Muscle layer of colon (tissue), 2 donors: Measurements from ENCODE around the gene TMEM252.

Experiments used
- H3K27ac ChIP-seq: one replicate; pipeline ENCODE4 v1.7.0; 2013; ENCODE audit warnings: low read depth, mild to moderate bottlenecking, low read length, moderate library complexity
- H3K27me3 ChIP-seq, 2 donors: one replicate each; pipeline ENCODE4 v1.7.0; 2013; ENCODE audit warnings: low read length in 2 of 2, mild to moderate bottlenecking in 2 of 2; ENCODE audit not compliant: insufficient read depth in 2 of 2, control insufficient read depth in 1 of 2
- H3K36me3 ChIP-seq: one replicate; pipeline ENCODE4 v1.7.0; 2013; ENCODE audit warnings: mild to moderate bottlenecking, low read length; ENCODE audit not compliant: insufficient read depth
- H3K4me1 ChIP-seq: one replicate; pipeline ENCODE4 v1.7.0; 2013; ENCODE audit warnings: mild to moderate bottlenecking, low read length; ENCODE audit not compliant: insufficient read depth
- H3K4me3 ChIP-seq, 2 donors: one replicate each; pipeline ENCODE4 v1.7.0; 2013; ENCODE audit warnings: low read length in 2 of 2, low read depth in 1 of 2, mild to moderate bottlenecking in 1 of 2, moderate library complexity in 1 of 2
- H3K9ac ChIP-seq: one replicate; pipeline ENCODE4 v1.7.0; 2013; ENCODE audit warnings: low read length
- H3K9me3 ChIP-seq: one replicate; pipeline ENCODE4 v1.7.0; 2013; ENCODE audit warnings: mild to moderate bottlenecking, low read length
- donor health status: abdominal sarcoma.
- donor health status: Adenocarcinoma of cecum.

The TMEM252 gene

DNA sequence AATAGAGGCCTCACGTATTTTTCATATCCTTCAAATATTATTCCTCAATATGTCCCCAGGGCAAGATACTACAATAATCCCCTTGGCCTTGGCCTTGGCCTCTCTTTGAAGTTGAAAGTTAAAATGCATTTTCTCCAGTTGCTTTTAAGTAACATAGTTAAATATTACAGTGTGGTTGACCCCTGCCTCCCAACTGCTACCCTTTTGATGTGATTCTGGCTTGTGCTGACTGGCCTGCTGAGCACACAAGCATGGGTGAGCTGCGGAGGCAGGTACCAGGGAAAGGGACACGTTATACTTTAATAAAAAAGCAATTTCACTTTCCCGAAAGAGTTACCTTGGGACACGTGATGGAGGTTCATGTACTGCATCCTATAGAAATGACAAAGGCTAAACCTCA lies 17.9 kb upstream of the TMEM252 start:
- Histone ChIP-seq H3K4me3 (no peak overlapping the region), H3K36me3 (no peaks in the 10 kb centered on the region), H3K9me3 (no peaks in the 10 kb centered on the region), H3K27me3 (no peaks in the 10 kb centered on the region), H3K9ac (no peak overlapping the region), H3K27ac (no peak overlapping the region), H3K4me1 (peaks cover 34% of the 10 kb centered on the region)

DNA sequence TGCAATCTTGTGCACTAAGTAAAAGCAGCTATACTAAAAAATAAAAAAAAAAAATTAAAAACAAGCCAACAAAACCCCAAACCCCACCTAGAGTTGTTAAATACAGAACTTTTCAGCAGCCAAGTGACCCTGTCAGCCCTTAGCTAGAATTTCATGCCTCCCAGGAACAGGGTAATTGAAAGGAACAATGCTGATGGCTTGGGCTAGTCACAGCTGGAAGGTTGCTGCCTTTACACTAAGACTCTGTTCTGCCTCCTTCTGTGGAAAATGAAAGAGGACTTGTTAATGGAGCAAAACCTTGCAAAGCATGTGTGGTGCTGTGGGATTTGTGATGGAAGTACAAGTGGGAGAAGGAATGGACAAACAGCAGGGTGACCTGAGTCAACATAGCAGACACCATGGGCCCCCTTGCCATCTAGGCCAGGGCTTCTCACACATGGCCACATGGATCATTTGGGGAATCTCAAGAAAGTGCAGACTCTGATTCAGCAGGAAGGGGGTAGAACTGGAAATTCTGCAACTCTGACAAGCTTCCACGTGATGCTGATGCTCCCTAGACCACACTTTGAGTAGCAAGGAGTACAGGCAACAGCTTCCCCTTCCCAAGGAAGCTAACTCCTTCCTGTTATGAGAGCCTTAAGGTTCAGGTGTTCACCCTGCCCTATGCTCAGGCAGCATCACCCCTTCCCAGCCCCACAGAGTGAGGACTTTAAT lies 14.9 kb upstream of the TMEM252 start:
- H3K27me3 ChIP-seq, result no peaks in the 10 kb centered on the region
- H3K9me3 ChIP-seq, result no peaks in the 10 kb centered on the region
- H3K4me1 ChIP-seq, result peaks cover 50% of the 10 kb centered on the region
- no peak overlapping the region for H3K27ac ChIP-seq
- no peaks in the 10 kb centered on the region for H3K36me3 ChIP-seq
- no peak overlapping the region for H3K4me3 ChIP-seq
- no peak overlapping the region for H3K9ac ChIP-seq

DNA sequence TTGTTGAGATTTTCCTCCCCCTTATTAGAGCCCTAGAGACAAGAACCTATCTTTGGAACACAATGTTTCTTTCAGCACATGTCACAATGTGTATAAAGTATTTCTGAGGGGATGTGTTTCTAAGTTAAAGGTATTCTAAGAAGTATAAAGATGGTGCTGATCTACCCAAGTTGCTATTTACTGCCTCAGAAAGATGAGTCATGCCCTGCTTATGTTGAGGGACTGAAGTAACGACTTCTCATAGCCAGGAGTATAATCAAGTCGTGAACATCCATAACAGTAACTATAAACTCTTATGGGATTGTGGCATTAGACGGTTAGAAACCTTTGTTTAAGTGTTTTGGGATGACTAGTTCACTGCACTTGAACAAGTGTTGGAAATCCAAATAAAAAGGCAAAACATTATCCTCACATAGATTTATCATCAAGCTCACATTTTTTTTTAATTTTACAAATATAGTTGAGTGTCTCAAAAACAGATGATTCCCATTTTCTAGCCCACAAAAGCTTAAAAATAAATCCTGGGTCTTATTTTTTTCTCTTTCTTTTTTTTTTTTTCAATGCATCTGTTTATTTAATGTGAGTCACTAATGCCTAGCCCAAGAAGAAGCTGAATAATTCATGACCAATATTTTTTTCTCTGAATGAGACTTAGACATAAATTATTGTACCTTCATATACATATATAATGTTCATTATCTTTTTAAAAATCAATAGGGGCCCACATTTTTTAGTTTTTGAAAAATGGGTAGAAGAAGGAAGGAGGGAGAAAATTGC lies 12.2 kb upstream of the TMEM252 start:
- Histone ChIP-seq H3K27ac (peak overlapping the region; percentile 47), H3K4me3 (no peak overlapping the region), H3K27me3 (no peaks in the 10 kb centered on the region), H3K9ac (no peak overlapping the region), H3K9me3 (no peaks in the 10 kb centered on the region), H3K36me3 (no peaks in the 10 kb centered on the region), H3K4me1 (peaks cover 31% of the 10 kb centered on the region)

DNA sequence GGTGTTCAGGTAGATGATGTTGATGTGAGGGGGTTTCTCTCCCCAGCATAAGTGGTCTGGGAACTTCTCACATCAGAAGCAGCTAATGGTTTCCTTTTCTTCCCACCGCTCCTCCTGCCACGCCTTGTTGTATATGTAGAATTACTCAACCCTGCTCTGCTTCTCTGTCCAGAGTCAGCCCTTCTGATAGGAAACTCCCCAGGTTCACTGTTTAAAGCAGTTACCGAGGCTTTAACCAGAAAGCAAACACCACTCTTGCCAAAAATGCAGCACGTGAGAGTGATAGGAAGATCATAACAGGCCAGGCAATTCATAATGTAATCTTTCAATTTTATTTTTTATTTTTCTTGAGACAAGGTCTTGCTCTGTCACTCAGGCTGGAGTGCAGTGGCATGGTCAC lies 10.5 kb upstream of the TMEM252 start:
- Histone ChIP-seq H3K9ac (no peak overlapping the region), H3K27me3 (no peaks in the 10 kb centered on the region), H3K4me1 (peaks cover 36% of the 10 kb centered on the region), H3K9me3 (no peaks in the 10 kb centered on the region), H3K4me3 (no peak overlapping the region), H3K36me3 (no peaks in the 10 kb centered on the region), H3K27ac (peak overlapping the region; percentile 64)

DNA sequence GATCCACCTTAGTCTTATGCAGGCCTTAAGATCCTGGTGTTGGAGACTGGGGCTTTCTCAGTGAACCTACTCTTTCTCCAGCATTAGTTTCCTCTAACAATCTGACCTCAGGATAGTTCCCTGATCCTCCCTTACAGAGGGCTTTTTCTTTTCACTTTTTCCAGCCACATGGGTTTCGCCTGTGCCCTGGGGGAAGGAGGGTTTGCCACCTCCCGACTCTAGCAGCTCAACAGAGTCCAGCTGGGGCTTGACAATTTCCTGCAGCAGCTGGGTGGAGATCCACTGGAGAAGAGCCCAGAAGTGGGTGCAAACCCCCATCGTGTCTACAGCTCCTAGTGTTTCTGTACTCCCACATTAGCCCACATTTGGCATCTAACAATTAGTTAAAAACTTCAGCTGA lies 7.6 kb upstream of the TMEM252 start:
- Histone ChIP-seq H3K4me3 (no peak overlapping the region), H3K4me1 (peaks cover 23% of the 10 kb centered on the region), H3K27me3 (no peaks in the 10 kb centered on the region), H3K9ac (no peak overlapping the region), H3K36me3 (no peaks in the 10 kb centered on the region), H3K9me3 (no peaks in the 10 kb centered on the region), H3K27ac (peak overlapping the region; percentile 69)

DNA sequence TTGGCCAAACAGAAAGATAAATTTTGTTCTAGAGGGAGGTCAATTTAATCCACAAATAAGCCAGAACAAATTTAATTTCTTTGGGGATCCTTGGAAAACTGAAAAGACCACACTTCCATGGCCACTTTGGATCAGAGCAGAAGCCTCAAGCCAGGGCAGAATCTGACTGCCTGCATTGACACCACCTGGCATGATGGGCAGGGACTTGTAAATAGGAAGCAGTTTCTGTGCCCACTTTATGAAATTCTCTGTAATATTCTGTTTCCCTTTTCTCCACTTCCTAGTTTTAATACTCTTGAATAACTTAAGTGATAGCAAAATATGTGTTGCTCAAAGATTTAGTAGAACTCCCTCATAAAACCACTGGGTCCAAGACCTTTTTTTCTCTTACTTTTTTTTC lies 6.7 kb upstream of the TMEM252 start:
- Histone ChIP-seq H3K9me3 (no peaks in the 10 kb centered on the region), H3K9ac (no peak overlapping the region), H3K27ac (no peak overlapping the region), H3K36me3 (no peaks in the 10 kb centered on the region), H3K27me3 (no peaks in the 10 kb centered on the region), H3K4me1 (peaks cover 19% of the 10 kb centered on the region), H3K4me3 (no peak overlapping the region)

DNA sequence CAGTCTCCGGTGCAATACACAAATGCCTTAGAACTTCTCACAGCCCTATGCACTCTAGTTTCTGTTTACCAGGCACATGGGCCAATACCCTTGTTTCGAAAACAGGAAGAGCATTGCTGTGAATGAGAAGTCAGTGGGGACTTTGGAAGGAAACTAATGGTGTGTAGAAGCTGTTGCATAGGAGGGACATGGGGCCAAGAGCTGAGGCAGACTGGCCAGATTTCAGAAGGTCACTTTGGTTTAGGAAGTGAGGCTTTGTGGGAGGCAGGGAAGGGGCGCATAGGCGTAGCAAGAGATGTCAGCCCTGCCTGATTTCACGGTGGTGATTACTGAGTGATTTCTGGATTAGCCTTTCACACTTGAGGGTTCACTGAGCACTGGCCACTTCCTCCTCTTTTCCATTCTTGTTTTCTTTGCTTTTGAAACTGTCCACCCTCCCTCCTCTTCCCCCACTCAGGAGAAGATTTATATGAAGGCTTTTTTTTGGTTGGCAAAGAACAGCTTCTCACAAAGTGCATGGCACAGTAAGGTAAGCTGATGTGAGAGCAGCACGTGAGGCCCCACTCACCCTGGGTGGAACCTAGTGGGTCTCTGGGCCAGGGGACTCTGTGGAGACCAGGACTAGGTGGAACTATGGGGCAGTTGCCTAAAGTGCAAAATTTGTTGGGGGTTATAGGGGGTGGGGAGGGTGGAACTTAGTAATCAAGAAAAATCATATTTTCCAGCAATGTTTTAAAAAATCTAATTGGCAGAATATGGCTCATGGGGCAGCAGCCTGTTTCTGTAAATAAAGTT lies 6.1 kb upstream of the TMEM252 start:
- no peak overlapping the region for H3K4me3 ChIP-seq
- H3K27ac ChIP-seq, result no peak overlapping the region
- no peaks in the 10 kb centered on the region for H3K36me3 ChIP-seq
- H3K27me3 ChIP-seq, result no peaks in the 10 kb centered on the region
- H3K9ac ChIP-seq, result no peak overlapping the region
- no peaks in the 10 kb centered on the region for H3K9me3 ChIP-seq
- H3K4me1 ChIP-seq, result peaks cover 19% of the 10 kb centered on the region

DNA sequence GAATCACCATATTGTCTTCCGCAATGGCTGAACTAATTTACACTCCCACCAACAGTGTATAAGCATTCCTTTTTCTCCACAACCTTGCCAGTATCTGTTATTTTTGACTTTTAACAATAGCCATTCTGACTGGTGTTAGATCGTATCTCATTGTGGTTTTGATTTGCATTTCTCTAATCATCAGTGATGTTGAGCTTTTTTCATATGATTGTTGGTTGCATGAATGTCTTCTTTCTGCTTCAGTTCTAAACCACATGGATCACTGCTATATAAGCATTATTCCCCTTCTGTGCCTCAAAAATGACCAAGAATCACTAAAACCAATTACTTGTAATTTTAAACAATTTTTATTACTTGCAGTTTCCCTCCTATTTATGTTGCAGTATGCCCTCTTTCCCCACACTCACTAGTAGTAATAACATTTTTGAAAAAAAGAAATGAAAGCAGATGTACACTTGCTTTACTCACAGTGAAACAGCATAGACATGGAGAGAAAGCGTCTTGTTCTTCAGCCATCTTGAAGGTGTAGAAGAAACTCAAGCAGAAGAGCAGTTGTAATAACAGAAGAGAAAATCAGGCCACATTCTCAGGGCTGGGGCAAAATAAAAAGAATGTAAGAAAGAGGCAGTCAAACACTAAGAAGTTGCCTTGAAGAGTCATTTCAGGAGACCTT lies 4.5 kb upstream of the TMEM252 start:
- Histone ChIP-seq H3K36me3 (no peaks in the 10 kb centered on the region), H3K9me3 (no peaks in the 10 kb centered on the region), H3K4me3 (no peak overlapping the region), H3K4me1 (peaks cover 28% of the 10 kb centered on the region), H3K27me3 (no peaks in the 10 kb centered on the region), H3K27ac (no peak overlapping the region), H3K9ac (no peak overlapping the region)

DNA sequence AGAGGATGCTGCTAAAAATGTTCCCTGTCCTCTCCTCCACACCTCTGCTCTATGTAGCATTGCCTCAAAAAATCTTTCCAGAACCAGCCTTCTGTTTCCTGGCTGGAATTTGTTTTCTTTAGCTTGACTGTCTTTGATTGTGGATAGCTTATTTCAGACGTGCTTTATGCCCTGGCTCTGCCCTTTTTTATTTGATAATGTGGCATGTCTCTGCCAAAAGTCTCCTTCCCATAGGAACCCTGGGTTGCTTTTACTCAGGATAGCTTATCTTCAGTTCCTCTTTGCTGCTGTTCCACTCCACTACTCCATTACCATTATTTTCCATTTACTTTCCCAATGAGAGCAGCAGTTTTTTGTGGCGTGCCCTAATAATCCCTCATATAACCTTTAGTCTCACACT lies 885 bp upstream of the TMEM252 start:
- H3K27me3 ChIP-seq, result no peaks in the 10 kb centered on the region
- H3K9ac ChIP-seq, result no peak overlapping the region
- H3K4me3 ChIP-seq, result peak overlapping the region in 1 of 2 donors; percentile 6
- H3K9me3 ChIP-seq, result no peaks in the 10 kb centered on the region
- H3K36me3 ChIP-seq, result no peaks in the 10 kb centered on the region
- H3K4me1 ChIP-seq, result peaks cover 49% of the 10 kb centered on the region
- peak overlapping the region; percentile 46 for H3K27ac ChIP-seq

DNA sequence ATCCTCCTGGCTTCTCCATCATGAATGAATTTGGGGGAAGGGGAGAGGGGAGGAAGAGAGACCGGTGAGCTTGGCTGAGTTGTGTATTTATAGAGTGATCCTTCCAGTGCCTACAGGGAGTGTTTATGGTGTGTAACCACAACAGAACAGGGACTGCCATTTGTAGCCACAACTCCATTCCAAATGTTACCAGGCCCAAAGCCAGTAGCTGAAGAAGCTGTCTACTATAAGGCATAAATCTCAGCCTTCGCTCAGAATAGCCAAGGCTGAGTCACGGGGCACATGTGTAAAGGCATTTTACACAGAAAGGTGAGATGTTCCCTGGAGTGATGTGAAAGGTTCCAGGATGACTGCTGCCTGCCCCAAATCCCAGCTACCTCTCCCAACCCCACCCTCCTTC lies 2.5 kb downstream of the TMEM252 start:
- H3K27me3 ChIP-seq, result no peaks in the 10 kb centered on the region
- H3K9me3 ChIP-seq, result no peaks in the 10 kb centered on the region
- H3K9ac ChIP-seq, result no peak overlapping the region
- no peak overlapping the region for H3K4me3 ChIP-seq
- peaks cover 75% of the 10 kb centered on the region for H3K4me1 ChIP-seq
- peak overlapping the region; percentile 78 for H3K27ac ChIP-seq
- H3K36me3 ChIP-seq, result no peaks in the 10 kb centered on the region

DNA sequence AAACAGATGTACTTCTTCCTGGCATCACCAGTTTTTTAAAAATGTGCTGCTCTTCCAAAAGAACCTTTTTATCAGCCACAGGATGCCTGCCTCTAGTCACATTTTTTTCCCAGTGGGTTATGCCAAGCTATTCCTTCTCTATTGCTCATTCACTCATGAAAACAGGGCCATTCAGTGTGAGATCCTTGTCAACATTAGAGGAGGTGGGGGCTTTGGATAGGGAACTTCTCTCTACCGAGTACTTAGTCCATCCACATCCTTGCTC lies 3.1 kb downstream of the TMEM252 start:
- no peaks in the 10 kb centered on the region for H3K27me3 ChIP-seq
- peak overlapping the region; percentile 78 for H3K27ac ChIP-seq

More for the DNA sequence above, 3.1 kb downstream of the TMEM252 start:
- H3K4me1 ChIP-seq, result peaks cover 79% of the 10 kb centered on the region
- no peaks in the 10 kb centered on the region for H3K36me3 ChIP-seq
- H3K9me3 ChIP-seq, result no peaks in the 10 kb centered on the region
- H3K4me3 ChIP-seq, result no peak overlapping the region
- no peak overlapping the region for H3K9ac ChIP-seq
